Measurements from ENCODE around the gene TCF7L2. TPM values are rescaled to one million over a fixed set of nuclear protein-coding genes. Genes with fewer than 3 reads are reported as not detected.

TCF7L2 gene
- polyA plus RNA-seq, 1 experiment, result 6.3 TPM

GRCh38 chr10:112962343-112962742, 12.3 kb downstream of the TCF7L2 start:
- no peak for TF ChIP-seq CTCF (IDR thresholded peaks at IDR 0.05; ENCODE audit: low read depth, low read length)
- no peak overlapping the region for H3K4me3 ChIP-seq (ENCODE audit: low read depth, low read length)
- no peaks in the 10 kb centered on the region for H3K9me3 ChIP-seq (ENCODE audit: control insufficient read depth, insufficient read depth, low read length)
- no peaks in the 10 kb centered on the region for H3K27me3 ChIP-seq (ENCODE audit: control insufficient read depth, insufficient read depth, low read length)
- DNase-seq (ENCODE audit: low read depth, low spot score), result no peak
- H3K27ac ChIP-seq (ENCODE audit: low read depth, low read length), result no peak overlapping the region
- ChIA-PET CTCF (interaction anchor here (1.0 kb wide), 1 partner anchor 491 kb away, joined by 4 read pairs; no protein-coding TSS in a partner anchor), POLR2A (no interaction called here)

- Histone ChIP-seq H3K27me3 (ENCODE audit: control insufficient read depth, insufficient read depth, low read length) (no peaks in the 10 kb centered on the region), H3K27ac (ENCODE audit: low read depth, low read length) (no peak overlapping the region), H3K4me3 (ENCODE audit: low read depth, low read length) (no peak overlapping the region), H3K9me3 (ENCODE audit: control insufficient read depth, insufficient read depth, low read length) (no peaks in the 10 kb centered on the region)
- DNase-seq (ENCODE audit: low read depth, low spot score), result no peak
- TF ChIP-seq CTCF (IDR thresholded peaks at IDR 0.05; ENCODE audit: low read depth, low read length), result no peak
- CTCF ChIA-PET, result no interaction called here
- POLR2A ChIA-PET, result no interaction called here
Measured at GRCh38 chr10:112963835-112964234, 13.8 kb downstream of the TCF7L2 start.

GRCh38 chr10:112964482-112964881, 14.4 kb downstream of the TCF7L2 start:
- Histone ChIP-seq H3K9me3 (ENCODE audit: control insufficient read depth, insufficient read depth, low read length) (no peaks in the 10 kb centered on the region), H3K27me3 (ENCODE audit: control insufficient read depth, insufficient read depth, low read length) (no peaks in the 10 kb centered on the region), H3K27ac (ENCODE audit: low read depth, low read length) (no peak overlapping the region), H3K4me3 (ENCODE audit: low read depth, low read length) (no peak overlapping the region)
- DNase-seq (ENCODE audit: low read depth, low spot score), result no peak
- ChIA-PET CTCF (no interaction called here), POLR2A (no interaction called here)
- no peak for TF ChIP-seq CTCF (IDR thresholded peaks at IDR 0.05; ENCODE audit: low read depth, low read length)

- POLR2A ChIA-PET, result interaction anchor here (0.5 to 0.6 kb wide), 2 partner anchors 16 to 107 kb away, joined by 4 to 5 read pairs; no protein-coding TSS in a partner anchor
- no peak for DNase-seq (ENCODE audit: low read depth, low spot score)
- H3K9me3 ChIP-seq (ENCODE audit: control insufficient read depth, insufficient read depth, low read length), result no peaks in the 10 kb centered on the region
- no peaks in the 10 kb centered on the region for H3K27me3 ChIP-seq (ENCODE audit: control insufficient read depth, insufficient read depth, low read length)
- peak overlapping the region; percentile 2 for H3K27ac ChIP-seq (ENCODE audit: low read depth, low read length)
- no peak overlapping the region for H3K4me3 ChIP-seq (ENCODE audit: low read depth, low read length)
- CTCF ChIA-PET, result interaction anchor here (0.8 to 1.2 kb wide), 3 partner anchors 160 to 173 kb away, joined by 3 read pairs; no protein-coding TSS in a partner anchor
- no peak for TF ChIP-seq CTCF (IDR thresholded peaks at IDR 0.05; ENCODE audit: low read depth, low read length)
Measured at GRCh38 chr10:112966194-112966855, 16.3 kb downstream of the TCF7L2 start.

GRCh38 chr10:112967200-112967599, 17.2 kb downstream of the TCF7L2 start:
- POLR2A ChIA-PET, result interaction anchor here (0.6 to 0.7 kb wide), 2 partner anchors 188 to 192 kb away, joined by 4 to 6 read pairs; no protein-coding TSS in a partner anchor

More at GRCh38 chr10:112967200-112967599, 17.2 kb downstream of the TCF7L2 start:
- CTCF ChIA-PET, result interaction anchor here (0.6 to 1.2 kb wide), 5 partner anchors 19 to 256 kb away, joined by 3 to 5 read pairs (median 3); no protein-coding TSS in a partner anchor
- no peaks in the 10 kb centered on the region for H3K9me3 ChIP-seq (ENCODE audit: control insufficient read depth, insufficient read depth, low read length)
- H3K4me3 ChIP-seq (ENCODE audit: low read depth, low read length), result no peak overlapping the region
- no peaks in the 10 kb centered on the region for H3K27me3 ChIP-seq (ENCODE audit: control insufficient read depth, insufficient read depth, low read length)
- no peak for TF ChIP-seq CTCF (IDR thresholded peaks at IDR 0.05; ENCODE audit: low read depth, low read length)
- H3K27ac ChIP-seq (ENCODE audit: low read depth, low read length), result peak overlapping the region; percentile 70
- DNase-seq (ENCODE audit: low read depth, low spot score), result peak; percentile 63
